GM21576 (cell line): ENCODE data around the gene IMP3.

Experiments used
- ATAC-seq: cut with Tn5 transposase; IDR thresholded peaks from one replicate; pipeline ENCODE4 v1.9.1; 2021; ENCODE audit warnings: mild to moderate bottlenecking, moderate library complexity; ENCODE audit not compliant: unreplicated experiment

Gene IMP3

DNA sequence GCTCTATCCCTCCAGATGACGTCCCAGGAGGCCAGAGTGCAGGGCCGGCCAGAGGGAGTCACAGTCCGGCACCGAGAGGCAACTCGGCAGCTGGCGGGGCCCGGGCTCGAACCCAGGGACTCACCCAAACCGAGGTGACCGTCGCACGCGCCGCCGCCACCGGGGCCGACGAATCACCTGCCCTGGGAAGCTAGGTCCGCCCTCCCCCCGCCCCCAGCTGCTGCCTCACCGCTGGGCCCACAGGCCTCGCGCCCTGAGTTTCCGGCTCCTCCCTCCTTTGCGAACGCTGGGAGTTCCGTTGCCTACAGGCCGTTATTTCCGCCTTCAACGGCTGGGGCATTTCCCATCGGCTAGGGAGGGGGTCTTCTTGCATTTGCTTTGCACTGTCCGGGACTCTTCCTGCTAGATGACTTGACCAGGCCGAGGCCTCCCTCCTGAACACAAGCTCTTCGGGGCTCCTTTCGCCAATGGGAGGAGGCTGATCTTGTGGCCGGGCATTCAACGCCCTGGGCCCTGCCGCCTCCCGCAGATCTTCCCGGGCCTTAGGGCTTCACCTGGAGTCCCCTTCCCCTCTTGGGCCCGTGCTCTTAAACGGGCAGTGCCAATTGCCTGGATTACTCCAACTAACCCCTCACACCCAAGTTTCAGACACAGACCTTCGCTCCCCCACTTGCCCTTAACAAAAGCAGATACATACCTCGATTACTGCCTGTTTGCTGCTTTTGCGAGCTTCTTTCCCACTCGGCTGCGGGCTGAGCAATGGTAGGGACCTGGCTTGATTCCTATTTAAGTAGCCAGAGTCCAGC lies 14.3 kb downstream of the IMP3 start, which contains the start of gene SNUPN:
SNUPN (minus strand) TSS at position 184 of the 806 bp plus-strand sequence. CDS start 4,674 bp downstream, outside the sequence.
- ATAC-seq = peak; percentile 79

DNA sequence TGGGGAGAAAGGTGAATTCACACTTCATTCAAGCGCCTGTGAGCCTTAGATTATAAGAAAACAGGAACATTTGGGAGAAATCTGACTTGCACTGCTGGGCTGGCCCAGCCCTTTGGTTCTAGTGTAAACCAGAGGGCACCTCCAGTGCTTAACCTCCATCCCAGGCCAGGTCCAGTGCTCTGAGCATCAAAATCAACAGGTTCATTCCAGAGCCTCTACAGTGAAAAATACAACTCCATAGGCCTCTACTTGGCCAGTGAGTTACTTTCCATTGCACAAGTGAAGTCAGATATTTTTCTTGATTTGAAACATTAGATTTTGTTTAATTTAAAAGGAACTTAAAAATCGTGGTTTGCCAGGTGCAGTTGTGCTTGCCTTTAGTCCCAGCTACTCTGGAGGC lies 17.5 kb downstream of the IMP3 start:
- ATAC-seq = no peak

DNA sequence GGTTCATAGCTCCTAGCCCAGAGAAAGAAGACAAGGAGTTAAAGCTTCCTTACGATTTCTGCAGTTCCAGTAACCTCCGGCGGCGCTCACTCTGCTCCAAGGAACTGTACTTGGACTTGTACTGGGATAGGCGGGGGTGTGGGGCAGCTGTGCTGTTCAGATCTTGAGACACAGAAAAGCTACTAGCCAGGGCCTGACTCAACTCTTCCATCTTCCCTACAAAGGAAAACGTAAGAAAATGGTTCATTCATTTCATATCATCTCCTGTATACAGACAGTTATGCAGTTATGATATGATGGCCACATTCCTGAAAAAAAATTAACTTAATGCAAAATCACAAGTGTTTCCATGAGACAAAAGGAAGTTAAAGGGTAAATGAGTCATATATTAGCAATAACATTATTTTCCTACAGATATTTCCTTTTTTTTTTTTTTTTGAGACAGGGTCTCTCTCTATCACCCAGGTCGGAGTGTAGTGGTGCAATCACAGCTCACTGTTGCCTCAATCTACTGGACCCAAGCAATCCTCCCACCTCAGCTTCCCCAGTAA lies 19.1 kb downstream of the IMP3 start:
- no peak for ATAC-seq

- ATAC-seq = no peak
Measured at GRCh38 chr15:75620058-75620820, 19.8 kb downstream of the IMP3 start.

GRCh38 chr15:75616766-75617165 lies 23.3 kb downstream of the IMP3 start:
- ATAC-seq = no peak

GRCh38 chr15:75606711-75607699 lies 33.0 kb downstream of the IMP3 start:
- no peak for ATAC-seq

DNA sequence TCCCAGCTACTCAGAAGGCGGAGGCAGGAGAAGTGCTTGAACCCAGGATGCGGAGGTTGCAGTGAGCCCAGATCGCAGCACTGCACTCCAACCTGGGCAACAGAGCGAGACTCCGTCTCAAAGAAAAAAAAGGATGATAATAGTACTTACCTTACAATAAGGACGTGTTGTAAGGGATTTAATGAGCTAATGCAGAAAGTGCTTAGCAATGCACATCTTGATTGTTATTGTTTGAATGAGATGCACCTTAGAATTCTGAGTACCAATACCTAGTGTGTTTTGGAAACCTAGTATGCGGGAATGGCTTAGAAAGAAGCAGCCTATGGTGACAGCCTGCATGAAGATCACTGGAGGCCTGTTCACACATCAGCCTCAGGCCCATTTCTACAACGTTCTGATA lies 34.0 kb downstream of the IMP3 start:
- ATAC-seq = no peak

DNA sequence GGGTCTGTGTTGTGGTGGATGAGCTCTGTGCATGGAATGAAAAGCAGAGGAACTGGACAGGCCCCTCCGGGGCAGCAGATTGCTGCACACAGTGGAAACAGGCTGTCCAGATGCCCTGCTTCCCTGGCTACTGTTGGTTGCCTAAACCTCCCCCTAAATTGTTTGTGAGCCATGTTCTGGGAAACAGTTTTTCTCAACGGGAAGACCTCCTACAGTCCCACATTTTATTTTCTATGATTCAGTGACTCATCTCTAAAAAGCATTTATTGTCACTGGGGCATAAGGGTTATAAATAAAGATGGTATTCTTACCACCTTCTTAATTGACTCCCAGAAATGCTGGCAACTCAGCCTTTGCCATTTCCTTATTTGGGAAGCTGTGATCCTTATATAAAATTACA lies 40.6 kb downstream of the IMP3 start:
- no peak for ATAC-seq

GRCh38 chr15:75598361-75598760 lies 41.7 kb downstream of the IMP3 start:
- no peak for ATAC-seq

DNA sequence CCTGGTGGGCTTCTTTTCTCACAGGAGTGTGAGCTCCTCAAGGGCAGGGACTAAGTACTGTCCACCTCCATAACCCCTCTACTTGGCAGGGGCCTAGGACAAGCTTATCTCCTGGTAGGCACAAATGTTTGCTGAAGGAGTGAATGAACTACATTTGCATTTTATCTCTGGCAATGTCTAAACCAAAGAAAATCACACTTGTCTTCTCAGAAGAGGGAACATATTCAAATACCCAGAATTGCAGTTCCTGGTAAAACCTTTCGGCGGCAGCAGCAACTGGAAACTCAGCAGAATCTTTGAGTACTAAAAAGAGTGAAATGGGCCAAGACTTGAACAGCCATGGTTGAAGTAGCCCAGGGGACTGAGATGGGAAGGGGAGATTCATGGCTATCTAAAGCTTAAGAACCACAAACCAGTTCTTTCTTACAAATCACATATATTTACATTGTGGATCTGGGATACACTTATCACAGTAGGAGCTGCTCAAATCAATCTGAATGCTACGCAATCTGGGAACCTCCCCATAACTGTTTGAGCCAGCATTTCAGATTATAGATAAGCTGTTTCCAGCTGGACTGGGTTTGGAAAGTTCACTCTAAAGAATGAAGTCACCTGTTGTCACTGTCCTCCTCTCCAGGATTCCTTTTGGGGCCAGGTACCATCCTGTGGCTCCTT lies 42.2 kb downstream of the IMP3 start:
- ATAC-seq = no peak

DNA sequence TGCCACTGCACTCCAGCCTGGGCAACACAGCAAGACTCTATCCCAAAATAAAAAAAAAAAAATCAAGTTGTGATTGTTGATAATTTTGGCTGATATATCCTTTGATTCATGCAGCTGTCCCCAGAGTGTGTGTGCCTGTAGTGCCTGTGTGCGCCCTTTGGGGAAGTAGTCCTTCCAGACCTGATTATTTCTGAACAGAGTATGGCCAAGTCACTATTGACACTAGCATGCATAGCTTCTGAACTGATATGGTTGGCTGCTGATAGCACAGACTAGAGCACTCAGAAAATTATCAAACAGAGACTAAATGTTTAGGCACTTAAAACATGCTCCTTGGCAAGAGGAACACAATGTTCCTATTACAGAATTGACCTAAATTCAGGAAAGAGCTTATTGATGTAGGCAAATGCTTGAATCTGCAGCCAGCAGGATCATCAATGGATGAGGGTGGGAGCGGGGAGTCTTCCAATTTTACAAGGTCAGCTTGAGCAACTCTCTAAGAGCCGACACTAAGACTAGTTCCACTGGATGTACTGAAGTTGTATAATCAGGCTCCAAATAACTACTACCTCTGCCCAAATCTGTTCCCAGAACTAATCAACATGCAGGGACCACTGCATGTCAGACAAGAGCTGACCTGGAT lies 43.2 kb downstream of the IMP3 start:
- no peak for ATAC-seq

DNA sequence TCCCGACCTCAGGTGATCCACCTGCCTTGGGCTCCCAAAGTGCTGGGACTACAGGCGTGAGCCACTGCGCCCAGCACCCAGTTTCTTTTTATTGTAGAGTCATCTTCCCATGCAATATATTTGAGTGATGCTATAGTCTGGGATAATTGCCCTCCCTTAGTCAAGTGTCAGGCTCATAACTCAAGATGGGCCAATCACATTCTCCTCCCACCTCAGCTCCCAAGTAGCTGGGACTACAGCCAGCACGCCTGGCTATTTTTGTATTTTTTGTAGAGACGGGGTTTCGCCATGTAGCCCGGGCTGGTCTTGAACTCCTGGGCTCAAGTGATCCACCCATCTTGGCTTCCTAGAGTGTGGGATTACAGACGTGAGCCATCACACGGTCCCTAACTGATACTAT lies 45.7 kb downstream of the IMP3 start:
- no peak for ATAC-seq

- ATAC-seq = no peak
Measured at GRCh38 chr15:75591655-75592364, 48.2 kb downstream of the IMP3 start.

GRCh38 chr15:75590239-75590638 lies 49.8 kb downstream of the IMP3 start:
- ATAC-seq = no peak
